ENCODE results near the gene HADHB.
"Not testable (repeated sequence)": the region's sequence is repeated elsewhere in the genome, so short reads cannot be mapped to it uniquely, and the experiment has no call there.

Gene HADHB

DNA sequence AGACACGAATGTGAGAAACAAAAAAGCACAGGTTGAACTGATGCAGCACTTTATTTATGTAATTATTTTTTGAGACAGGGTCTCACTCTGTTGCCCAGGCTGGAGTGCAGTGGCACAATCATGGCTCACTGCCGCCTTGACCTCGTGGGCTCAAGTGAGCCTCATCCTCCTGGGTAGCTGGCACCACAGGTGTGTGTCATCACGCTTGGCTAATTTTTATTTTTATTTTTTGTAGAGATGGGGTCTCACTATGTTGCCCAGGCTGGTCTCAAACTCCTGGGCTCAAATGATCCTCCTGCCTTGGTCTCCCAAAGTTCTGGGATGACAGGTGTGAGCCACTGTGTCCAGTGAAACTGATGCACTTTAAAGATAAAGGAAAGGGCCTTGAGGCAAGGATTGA lies 84.3 kb downstream of the HADHB start:
- not testable (repeated sequence) for DNase-seq (ENCODE audit: low spot score)

GRCh38 chr2:26330114-26330549 lies 85.4 kb downstream of the HADHB start:
- DNase-seq (ENCODE audit: low spot score): peak; percentile 84

- no peak for DNase-seq (ENCODE audit: low spot score)
These were observed 85.9 kb downstream of the HADHB start for GRCh38 chr2:26330604-26331003.

DNA sequence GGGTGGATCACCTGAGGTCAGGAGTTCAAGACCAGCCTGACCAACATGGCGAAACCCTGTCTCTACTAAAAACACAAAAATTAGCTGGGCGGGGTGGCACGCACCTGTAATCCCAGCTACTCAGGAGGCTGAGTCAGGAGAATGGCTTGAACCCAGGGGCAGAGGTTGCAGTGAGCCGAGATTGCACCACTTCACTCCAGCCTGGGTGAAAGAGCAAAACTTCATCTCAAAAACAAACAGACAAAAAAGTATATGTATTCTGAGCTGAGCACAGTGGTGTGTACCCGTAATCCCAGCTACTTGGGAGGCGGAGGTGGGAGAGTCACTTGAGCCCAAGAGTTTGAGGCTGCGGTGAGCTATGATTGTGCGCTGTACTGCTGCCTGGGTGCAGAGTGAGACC lies 86.6 kb downstream of the HADHB start:
- not testable (repeated sequence) for DNase-seq (ENCODE audit: low spot score)

DNA sequence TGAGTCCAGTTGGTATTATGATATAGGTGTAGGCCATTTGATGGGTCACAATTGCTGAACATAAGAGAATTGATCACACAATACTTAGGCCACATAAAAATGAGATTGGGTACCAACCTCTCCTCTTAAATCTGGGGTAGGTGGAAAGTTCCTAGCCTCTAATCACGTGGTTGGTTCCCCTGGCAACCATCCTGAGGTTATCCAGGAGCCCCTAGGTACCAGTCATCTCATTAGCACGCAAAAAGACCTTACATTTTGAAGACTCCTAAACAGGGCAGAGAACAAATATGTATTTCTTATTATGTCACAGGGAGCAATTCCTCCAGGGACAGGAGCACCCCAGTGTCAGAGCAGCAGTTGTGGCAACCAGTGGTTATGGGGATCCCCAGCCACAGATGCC lies 88.6 kb downstream of the HADHB start:
- no peak for DNase-seq (ENCODE audit: low spot score)

- no peak for DNase-seq (ENCODE audit: low spot score)
These were observed 90.5 kb downstream of the HADHB start for GRCh38 chr2:26335231-26335630.

GRCh38 chr2:26336719-26337118 lies 92.0 kb downstream of the HADHB start:
- DNase-seq (ENCODE audit: low spot score): no peak

GRCh38 chr2:26337298-26337697 lies 92.6 kb downstream of the HADHB start:
- DNase-seq (ENCODE audit: low spot score): no peak
